Inflammatory macrophage treated with lipopolysaccharide for 1 hour (primary cell): ENCODE data around the gene TCP11L2.
A peak's percentile ranks its signal among the peaks of the same experiment; 100 is the strongest.
"Not testable (repeated sequence)": the region's sequence is repeated elsewhere in the genome, so short reads cannot be mapped to it uniquely, and the experiment has no call there.

Source experiments
- DNase-seq, 2 donors: peaks; one replicate each; pipeline ENCODE4 v3.0.0-alpha.2; 2020 to 2022

Gene TCP11L2

GRCh38 chr12:106284358-106285105 is 18.0 kb upstream of the TCP11L2 start:
- DNase-seq: no peak

GRCh38 chr12:106285982-106286381 is 16.6 kb upstream of the TCP11L2 start:
- DNase-seq: peak in 1 of 2 donors; percentile 28

GRCh38 chr12:106286576-106287162 is 15.9 kb upstream of the TCP11L2 start:
- not testable (repeated sequence) for DNase-seq

GRCh38 chr12:106287364-106287763 is 15.2 kb upstream of the TCP11L2 start:
- DNase-seq: no peak

- DNase-seq: no peak
Measured at GRCh38 chr12:106288101-106288493, 14.4 kb upstream of the TCP11L2 start.

- peak; percentile 82 to 83 for DNase-seq
Measured at GRCh38 chr12:106288494-106289195, 13.9 kb upstream of the TCP11L2 start.

- DNase-seq: no peak
Measured at GRCh38 chr12:106289196-106289681, 13.3 kb upstream of the TCP11L2 start.

- DNase-seq: no peak
Measured at GRCh38 chr12:106290666-106291065, 11.9 kb upstream of the TCP11L2 start.

- no peak for DNase-seq
Measured at GRCh38 chr12:106291342-106291741, 11.2 kb upstream of the TCP11L2 start.

GRCh38 chr12:106292339-106292738 is 10.2 kb upstream of the TCP11L2 start:
- no peak for DNase-seq

- DNase-seq: no peak
Measured at GRCh38 chr12:106296179-106296877, 6.2 kb upstream of the TCP11L2 start.

GRCh38 chr12:106297075-106297474 is 5.5 kb upstream of the TCP11L2 start:
- no peak for DNase-seq

- DNase-seq: no peak
Measured at GRCh38 chr12:106297681-106298080, 4.9 kb upstream of the TCP11L2 start.

- no peak for DNase-seq
Measured at GRCh38 chr12:106299202-106299774, 3.2 kb upstream of the TCP11L2 start.

- DNase-seq: peak; percentile 68 to 88
Measured at GRCh38 chr12:106300761-106301160, 1.8 kb upstream of the TCP11L2 start.

- no peak for DNase-seq
Measured at GRCh38 chr12:106301241-106301610, 1.3 kb upstream of the TCP11L2 start.

- no peak for DNase-seq
Measured at GRCh38 chr12:106301611-106302321, 767 bp upstream of the TCP11L2 start.

- DNase-seq: peak; percentile 43 to 49
Measured at GRCh38 chr12:106303202-106303820, 778 bp downstream of the TCP11L2 start.

GRCh38 chr12:106304001-106304421 is 1.5 kb downstream of the TCP11L2 start:
- DNase-seq: no peak

- DNase-seq: no peak
Measured at GRCh38 chr12:106304797-106305196, 2.3 kb downstream of the TCP11L2 start.

GRCh38 chr12:106305376-106305775 is 2.8 kb downstream of the TCP11L2 start:
- no peak for DNase-seq

GRCh38 chr12:106307181-106307580 is 4.6 kb downstream of the TCP11L2 start:
- no peak for DNase-seq
